Hematopoietic multipotent progenitor cell treated with erythropoietin and hydrocortisone succinate and interleukin-3 and kit ligand, for 8 days (in vitro differentiated cells): Measurements from ENCODE around the gene ACOT7.
"Not testable (repeated sequence)": the region's sequence is repeated elsewhere in the genome, so short reads cannot be mapped to it uniquely, and the experiment has no call there.

Source experiments
- DNase-seq: peaks from one replicate; pipeline ENCODE4 v3.0.0-alpha.2; 2015

Gene ACOT7

DNA sequence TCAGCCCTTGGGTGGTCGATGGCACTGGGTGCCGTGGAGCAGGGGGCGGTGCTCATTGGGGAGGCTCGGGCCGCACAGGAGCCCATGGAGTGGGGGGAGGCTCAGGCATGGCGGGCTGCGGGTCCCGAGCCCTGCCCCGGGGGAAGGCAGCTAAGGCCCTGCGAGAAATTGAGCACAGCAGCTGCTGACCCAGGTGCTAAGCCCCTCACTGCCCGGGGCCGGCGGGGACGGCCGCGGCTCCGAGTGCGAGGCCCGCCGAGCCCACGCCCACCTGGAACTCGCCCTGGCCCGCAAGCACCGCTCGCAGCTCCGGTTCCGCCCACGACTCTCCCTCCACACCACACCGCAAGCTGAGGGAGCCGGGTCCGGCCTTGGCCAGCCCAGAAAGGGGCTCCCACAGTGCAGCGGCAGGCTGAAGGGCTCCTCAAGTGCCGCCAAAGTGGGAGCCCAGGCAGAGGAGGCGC is 2.2 kb upstream of the ACOT7 start:
- not testable (repeated sequence) for DNase-seq

- DNase-seq: not testable (repeated sequence)
These were observed 1.6 kb upstream of the ACOT7 start for GRCh38 chr1:6395130-6395529.

GRCh38 chr1:6392809-6393399 is 663 bp downstream of the ACOT7 start:
- DNase-seq: no peak

DNA sequence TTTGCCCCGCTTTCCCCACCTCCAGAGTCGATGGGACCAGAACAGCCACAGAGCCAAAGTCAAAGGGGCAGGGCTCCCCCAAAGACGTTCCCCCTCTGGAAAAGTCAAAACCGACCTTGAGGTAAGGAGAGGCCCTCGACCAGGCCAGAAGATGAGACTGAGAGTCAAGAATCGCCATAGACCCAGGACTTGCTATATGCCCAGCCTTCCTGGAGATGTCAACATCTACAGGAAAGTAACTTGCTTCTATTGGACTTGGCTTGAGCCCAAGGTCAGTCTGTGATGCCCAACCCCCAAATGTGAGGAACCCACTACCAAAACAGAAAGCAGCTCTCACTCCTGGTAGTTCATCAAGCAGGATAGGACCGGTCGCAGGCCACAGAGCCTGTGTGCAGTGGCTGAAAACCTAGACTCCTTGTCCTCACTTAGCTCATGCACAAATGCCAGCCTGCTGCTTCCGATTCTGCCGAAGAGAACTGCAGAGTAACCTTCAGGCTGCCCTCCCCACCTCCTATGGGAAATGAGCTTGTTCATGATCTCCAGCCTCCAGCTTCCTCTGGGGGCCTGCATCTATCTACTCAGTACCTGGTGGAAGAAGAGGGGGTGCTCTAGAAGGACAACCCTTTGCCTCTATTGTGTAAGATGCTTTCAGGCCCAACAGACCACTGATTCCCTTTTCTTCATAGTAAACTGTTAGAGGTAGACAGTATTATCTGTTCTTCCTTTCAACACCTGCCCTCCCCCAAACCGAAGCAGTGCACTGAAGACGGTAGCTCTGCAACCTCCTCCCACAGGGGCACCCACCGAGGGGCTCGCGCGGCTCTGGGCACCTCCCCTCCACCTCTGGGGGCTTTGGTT is 1.4 kb downstream of the ACOT7 start:
- peak; percentile 9 for DNase-seq

DNA sequence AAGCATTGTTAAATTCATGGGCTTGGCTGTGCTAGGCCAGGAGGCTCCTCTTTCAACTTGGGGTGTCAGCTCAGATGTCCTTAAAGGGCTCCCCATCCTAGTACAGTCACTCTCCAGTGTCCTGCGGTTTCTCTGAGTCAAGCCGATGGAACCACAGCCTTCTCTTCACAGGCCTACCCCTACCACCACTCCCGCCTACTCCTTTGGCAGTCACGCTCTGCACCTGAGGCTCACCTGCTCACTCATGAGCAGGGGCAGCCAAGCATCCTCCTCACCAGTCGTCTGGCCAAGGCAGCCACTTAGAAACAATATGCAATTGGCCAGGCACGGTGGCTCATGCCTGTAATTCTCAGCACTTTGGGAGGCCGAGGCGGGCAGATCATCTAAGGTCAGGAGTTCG is 3.6 kb downstream of the ACOT7 start:
- no peak for DNase-seq

DNA sequence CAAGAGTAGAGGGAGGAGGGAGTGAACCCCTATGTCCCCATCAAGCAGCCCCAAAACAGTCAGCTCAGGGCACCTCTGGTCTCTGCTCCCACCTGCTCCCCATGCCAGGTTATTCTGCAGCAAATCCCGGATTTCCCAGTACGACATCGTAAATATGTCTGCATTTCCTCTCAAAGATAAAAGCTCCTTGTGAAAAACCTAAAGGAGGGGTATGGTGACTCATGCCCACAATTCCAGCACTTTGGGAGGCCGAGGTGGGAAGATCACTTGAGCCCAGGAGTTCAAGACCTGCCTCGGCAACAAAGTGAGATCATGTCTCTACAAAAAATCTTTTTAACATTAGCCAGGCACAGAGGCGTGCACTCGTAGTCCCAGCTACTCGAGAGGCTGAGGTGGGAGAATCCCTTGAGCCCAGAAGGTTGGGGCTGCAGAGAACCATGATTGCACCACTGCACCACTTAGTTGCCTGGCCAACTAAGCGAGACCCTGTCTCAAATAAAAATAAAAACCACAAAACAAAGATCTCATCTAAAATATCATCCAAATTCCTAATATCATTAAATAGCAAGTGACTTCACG is 7.1 kb downstream of the ACOT7 start:
- no peak for DNase-seq

- DNase-seq: no peak
These were observed 7.9 kb downstream of the ACOT7 start for GRCh38 chr1:6385488-6386191.

GRCh38 chr1:6384962-6385361 is 8.6 kb downstream of the ACOT7 start:
- no peak for DNase-seq

- DNase-seq: no peak
These were observed 9.4 kb downstream of the ACOT7 start for GRCh38 chr1:6384135-6384534.

GRCh38 chr1:6380037-6380436 is 13.5 kb downstream of the ACOT7 start:
- no peak for DNase-seq

DNA sequence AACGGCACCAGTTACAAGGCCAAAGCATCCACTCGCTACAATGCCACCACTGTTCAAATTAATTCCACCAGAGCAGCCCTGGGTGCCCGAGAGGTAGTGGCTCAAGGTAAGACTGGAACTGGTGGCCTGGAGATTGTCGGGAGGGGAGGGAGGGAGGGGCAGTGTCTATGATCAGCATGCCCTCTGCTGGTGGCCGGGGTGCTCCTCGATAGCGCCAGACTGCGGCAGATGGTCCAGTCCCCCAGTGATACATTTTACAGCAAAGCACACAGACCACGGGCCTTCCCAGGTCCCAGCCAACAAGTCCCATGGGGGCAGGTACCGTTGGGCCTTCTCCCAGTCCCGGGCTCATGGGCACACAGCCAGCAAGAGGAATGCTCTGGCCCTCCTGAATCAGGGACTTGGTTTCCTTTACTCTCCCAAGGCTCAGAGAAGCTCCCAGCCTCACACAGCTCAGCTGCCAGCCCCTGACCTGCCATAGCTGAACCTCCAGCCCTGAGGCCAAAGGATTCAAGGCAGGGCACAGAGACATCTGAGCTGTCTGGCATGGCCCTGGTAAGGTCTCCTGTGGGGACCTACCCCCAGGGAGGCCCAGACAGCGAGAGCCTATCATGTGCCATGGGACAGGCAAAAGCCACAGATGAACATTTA is 15.3 kb downstream of the ACOT7 start:
- peak; percentile 38 for DNase-seq

GRCh38 chr1:6373961-6374720 is 19.4 kb downstream of the ACOT7 start:
- DNase-seq: no peak

DNA sequence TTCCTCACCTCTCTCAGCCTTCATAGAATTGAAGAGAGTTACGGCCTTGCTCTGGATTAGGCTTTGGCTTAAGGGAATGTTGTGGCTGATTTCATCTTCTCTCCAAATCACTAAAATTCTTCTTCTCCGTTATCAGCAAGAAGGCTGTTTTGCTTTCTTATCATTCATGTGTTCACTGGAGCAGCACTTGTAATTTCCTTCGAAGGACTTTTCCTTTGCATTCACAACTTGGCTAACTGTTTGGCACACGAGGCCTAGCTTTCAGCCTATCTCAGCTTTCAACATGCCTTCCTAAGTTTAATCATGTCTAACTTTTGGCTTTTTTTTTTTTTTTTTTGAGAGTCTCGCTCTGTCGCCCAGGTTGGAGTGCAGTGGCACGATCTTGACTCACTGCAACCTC is 21.3 kb downstream of the ACOT7 start:
- DNase-seq: not testable (repeated sequence)

DNA sequence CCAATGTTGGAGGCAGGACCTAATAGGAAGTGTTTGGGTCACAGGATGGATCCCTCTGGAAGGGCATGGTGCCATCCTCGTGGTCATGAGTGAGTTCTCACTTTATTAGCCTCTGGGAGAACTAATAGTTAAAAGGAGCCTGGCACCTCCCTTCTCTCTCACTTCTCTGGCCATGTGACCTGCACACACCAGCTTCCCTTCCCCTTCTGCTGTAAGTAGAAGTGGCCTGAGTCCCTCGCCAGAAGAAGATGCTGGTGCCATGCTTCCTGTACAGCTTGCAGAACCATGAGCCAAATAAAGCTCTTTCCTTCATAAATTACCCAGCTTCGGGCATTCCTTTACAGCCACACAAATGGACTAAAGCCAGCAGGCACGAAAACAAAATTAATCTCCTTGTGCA is 23.6 kb downstream of the ACOT7 start:
- no peak for DNase-seq

DNA sequence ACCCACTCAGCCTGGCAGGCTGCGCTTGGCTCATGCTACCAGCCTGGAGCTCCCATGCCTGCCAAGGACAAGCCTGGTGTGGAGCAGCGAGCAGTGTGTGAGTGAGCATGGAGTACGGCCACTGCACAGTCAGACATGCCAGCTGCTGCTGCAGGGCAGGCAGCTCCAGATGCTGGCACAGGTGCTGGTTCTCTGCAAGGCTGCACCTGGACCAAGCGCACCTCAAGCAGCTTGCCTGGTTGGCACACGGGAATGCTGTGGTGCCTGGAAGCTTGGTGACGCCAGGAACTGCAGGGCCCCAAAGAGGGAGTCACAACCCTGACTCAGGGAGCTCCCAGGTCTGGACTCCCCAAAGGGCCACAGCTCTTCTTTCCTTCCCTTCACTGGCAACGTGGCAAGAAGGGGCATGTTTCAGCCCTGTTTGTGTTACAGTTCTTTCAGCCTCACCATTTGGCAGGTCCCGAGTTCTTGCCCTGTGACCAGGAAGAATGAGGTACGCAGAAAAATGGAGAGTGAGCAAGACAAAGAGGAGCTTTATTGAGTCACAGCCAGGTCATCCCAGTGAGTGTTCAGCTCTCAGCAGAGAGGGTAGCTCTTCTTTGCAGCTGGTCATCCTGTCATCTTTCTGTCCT is 26.1 kb downstream of the ACOT7 start:
- DNase-seq: no peak

GRCh38 chr1:6365047-6365446 is 28.5 kb downstream of the ACOT7 start:
- no peak for DNase-seq

DNA sequence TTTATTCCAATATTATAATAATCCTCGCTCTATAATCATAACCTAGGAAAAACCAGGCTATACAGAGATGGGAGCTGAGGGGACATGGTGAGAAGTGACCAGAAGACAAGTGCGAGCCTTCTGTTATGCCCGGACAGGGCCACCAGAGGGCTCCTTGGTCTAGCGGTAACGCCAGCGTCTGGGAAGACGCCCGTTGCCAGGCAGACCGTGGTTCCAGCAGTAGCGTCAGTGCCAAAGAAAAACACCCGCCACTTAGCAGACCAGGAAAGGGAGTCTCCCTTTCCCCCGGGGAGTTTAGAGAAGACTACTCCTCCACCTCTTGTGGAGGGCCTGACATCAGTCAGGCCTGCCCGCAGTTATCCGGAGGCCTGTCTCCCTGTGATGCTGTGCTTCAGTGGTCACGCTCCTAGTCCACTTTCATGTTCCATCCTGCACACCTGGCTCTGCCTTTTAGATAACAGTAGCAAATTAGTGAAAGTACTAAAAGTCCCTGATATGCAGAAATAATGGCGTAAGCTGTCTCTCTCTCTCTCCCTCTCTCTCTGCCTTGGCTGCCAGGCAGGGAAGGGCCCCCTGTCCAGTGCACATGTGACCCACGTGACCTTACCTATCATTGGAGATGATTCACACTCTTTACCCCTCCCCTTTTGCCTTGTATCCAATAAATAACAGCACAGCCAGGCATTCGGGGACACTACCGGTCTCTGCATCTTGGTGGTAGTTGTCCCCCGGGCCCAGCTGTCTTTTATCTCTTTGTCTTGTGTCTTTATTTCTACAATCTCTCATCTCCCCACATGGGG is 30.3 kb downstream of the ACOT7 start:
- peak; percentile 56 for DNase-seq

DNA sequence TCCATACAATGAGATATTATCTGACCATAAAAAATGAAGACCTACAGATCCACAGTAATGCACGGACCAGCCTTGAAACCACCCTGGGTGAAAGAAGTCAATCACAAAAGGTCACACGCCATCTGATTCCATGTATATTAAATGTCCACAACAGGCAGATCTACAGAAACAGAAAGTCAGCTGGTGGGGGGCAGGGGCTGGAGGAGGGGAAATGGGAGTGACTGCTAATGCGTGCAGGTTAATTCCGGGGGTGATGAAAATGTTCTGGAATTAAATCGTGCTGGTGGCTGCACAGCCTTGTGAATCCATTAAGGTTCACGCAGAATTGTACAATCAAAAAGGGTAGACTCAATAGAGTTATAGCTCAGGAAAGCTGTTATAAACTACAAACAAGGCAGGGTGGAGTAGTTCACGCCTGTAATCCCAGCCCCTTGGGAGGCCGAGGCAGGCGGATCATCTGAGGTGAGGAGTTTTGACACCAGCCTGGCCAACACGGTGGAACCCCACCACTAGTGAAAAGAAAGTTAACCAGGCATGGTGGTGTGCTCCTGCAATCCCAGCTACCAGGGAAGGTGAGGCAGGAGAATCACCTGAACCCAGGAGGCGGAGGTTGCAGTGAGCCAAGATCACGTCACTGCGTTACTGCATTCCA is 32.3 kb downstream of the ACOT7 start:
- DNase-seq: no peak

DNA sequence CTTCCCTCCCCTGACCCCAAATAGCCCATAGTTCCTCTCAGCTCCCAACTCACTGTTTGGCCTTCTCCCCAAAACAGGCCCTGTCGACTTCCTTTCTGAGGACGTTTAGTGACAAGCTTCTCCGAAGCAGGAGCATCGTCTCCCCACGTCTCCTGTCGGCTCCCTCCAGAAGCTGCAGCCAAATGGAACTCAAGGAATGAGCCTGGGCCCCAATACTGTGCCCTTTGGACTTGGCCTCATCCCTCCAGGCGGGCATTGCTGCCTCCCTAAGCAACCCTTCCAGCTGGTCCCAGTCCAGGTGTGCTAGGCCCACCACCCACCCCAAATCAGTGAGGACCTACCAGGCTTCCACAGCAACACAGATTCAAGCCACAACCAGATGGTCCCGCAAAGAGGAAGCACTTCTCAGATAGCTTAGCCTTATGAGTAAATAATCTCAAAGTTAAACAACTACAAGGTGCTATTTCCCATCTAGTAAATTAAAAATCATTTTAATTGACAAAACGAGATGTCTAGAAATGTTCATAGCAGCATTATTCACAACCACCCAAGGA is 33.0 kb downstream of the ACOT7 start:
- no peak for DNase-seq

- DNase-seq: no peak
These were observed 33.5 kb downstream of the ACOT7 start for GRCh38 chr1:6360117-6360496.
